ENCODE results near the gene TP53I11.
A peak's percentile ranks its signal among the peaks of the same experiment; 100 is the strongest.

TP53I11 gene

GRCh38 chr11:44950625-44951476 lies at the start of gene TP53I11:
TSS of gene TP53I11 (minus strand) at chr11:44950883. CDS start at chr11:44938335, 12,548 bp downstream.
- DNase-seq = peak; percentile 70

GRCh38 chr11:44999068-44999467 lies 48.4 kb upstream of the TP53I11 start:
- DNase-seq = no peak

- no peak for DNase-seq
These were observed 47.4 kb upstream of the TP53I11 start for GRCh38 chr11:44998051-44998450.

GRCh38 chr11:44997566-44997965 lies 46.9 kb upstream of the TP53I11 start:
- DNase-seq = no peak

- DNase-seq = no peak
These were observed 44.1 kb upstream of the TP53I11 start for GRCh38 chr11:44994753-44995152.

GRCh38 chr11:44993971-44994704 lies 43.5 kb upstream of the TP53I11 start:
- no peak for DNase-seq

- no peak for DNase-seq
These were observed 42.1 kb upstream of the TP53I11 start for GRCh38 chr11:44992774-44993173.

GRCh38 chr11:44992181-44992582 lies 41.5 kb upstream of the TP53I11 start:
- no peak for DNase-seq

- DNase-seq = no peak
These were observed 40.0 kb upstream of the TP53I11 start for GRCh38 chr11:44990665-44991064.

- DNase-seq = no peak
These were observed 39.3 kb upstream of the TP53I11 start for GRCh38 chr11:44989831-44990566.

- no peak for DNase-seq
These were observed 38.4 kb upstream of the TP53I11 start for GRCh38 chr11:44988981-44989635.

GRCh38 chr11:44988111-44988510 lies 37.4 kb upstream of the TP53I11 start:
- no peak for DNase-seq

GRCh38 chr11:44987506-44987905 lies 36.8 kb upstream of the TP53I11 start:
- no peak for DNase-seq

GRCh38 chr11:44986315-44986714 lies 35.6 kb upstream of the TP53I11 start:
- no peak for DNase-seq

- DNase-seq = no peak
These were observed 35.0 kb upstream of the TP53I11 start for GRCh38 chr11:44985721-44986120.

- DNase-seq = no peak
These were observed 33.1 kb upstream of the TP53I11 start for GRCh38 chr11:44983786-44984185.

GRCh38 chr11:44982496-44983062 lies 31.9 kb upstream of the TP53I11 start:
- DNase-seq = no peak

- DNase-seq = no peak
These were observed 30.1 kb upstream of the TP53I11 start for GRCh38 chr11:44980533-44981427.

GRCh38 chr11:44979543-44980399 lies 29.1 kb upstream of the TP53I11 start:
- DNase-seq = no peak

GRCh38 chr11:44978961-44979331 lies 28.3 kb upstream of the TP53I11 start:
- DNase-seq = no peak
